Thyroid gland (tissue), 4 donors: ENCODE data around the gene PPIP5K1.

Experiments
- POLR2A ChIP-seq, 2 donors: fragments of 450-650 bp; IDR thresholded peaks; one replicate each; pipeline ENCODE4 v1.6.1; 2017; ENCODE audit warnings: antibody characterized with exemption in 2 of 2, mild to moderate bottlenecking in 2 of 2, moderate library complexity in 1 of 2
- TF ChIP-seq, protein P1 (sequence below), 6 experiments: fragments of 200-600 bp in 3 of 6; fragments of 450-650 bp in 3 of 6; sonication (generic) in 3 of 6; IDR thresholded peaks; one replicate each; pipeline ENCODE4 v1.5.1; 2016 to 2019; ENCODE audit warnings: antibody characterized with exemption in 6 of 6, mild to moderate bottlenecking in 2 of 6, inconsistent platforms in 1 of 6, moderate library complexity in 1 of 6

DNA sequence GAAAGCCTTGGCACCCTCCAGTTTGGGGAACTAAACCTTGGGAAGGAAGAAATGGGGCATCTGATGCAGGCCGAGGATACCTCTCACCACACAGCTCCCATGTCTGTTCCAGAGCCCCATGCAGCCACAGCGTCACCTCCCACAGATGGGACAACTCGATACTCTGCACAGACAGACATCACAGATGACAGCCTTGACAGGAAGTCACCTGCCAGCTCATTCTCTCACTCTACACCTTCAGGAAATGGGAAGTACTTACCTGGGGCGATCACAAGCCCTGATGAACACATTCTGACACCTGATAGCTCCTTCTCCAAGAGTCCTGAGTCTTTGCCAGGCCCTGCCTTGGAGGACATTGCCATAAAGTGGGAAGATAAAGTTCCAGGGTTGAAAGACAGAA lies 64.9 kb downstream of the PPIP5K1 start:
- no peak for TF ChIP-seq POLR2A (IDR thresholded peaks at IDR 0.05)
- TF ChIP-seq, protein P1, sequence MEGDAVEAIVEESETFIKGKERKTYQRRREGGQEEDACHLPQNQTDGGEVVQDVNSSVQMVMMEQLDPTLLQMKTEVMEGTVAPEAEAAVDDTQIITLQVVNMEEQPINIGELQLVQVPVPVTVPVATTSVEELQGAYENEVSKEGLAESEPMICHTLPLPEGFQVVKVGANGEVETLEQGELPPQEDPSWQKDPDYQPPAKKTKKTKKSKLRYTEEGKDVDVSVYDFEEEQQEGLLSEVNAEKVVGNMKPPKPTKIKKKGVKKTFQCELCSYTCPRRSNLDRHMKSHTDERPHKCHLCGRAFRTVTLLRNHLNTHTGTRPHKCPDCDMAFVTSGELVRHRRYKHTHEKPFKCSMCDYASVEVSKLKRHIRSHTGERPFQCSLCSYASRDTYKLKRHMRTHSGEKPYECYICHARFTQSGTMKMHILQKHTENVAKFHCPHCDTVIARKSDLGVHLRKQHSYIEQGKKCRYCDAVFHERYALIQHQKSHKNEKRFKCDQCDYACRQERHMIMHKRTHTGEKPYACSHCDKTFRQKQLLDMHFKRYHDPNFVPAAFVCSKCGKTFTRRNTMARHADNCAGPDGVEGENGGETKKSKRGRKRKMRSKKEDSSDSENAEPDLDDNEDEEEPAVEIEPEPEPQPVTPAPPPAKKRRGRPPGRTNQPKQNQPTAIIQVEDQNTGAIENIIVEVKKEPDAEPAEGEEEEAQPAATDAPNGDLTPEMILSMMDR (IDR thresholded peaks at IDR 0.05), result no peak
